HG03342 (cell line): Measurements from ENCODE around the gene HEPHL1.
"Not testable (repeated sequence)": the region's sequence is repeated elsewhere in the genome, so short reads cannot be mapped to it uniquely, and the experiment has no call there.

Experiments used
- ATAC-seq: cut with Tn5 transposase; IDR thresholded peaks from one replicate; pipeline ENCODE4 v1.9.1; 2021; ENCODE audit warnings: mild to moderate bottlenecking, moderate library complexity; ENCODE audit not compliant: unreplicated experiment

HEPHL1 gene, protein sequence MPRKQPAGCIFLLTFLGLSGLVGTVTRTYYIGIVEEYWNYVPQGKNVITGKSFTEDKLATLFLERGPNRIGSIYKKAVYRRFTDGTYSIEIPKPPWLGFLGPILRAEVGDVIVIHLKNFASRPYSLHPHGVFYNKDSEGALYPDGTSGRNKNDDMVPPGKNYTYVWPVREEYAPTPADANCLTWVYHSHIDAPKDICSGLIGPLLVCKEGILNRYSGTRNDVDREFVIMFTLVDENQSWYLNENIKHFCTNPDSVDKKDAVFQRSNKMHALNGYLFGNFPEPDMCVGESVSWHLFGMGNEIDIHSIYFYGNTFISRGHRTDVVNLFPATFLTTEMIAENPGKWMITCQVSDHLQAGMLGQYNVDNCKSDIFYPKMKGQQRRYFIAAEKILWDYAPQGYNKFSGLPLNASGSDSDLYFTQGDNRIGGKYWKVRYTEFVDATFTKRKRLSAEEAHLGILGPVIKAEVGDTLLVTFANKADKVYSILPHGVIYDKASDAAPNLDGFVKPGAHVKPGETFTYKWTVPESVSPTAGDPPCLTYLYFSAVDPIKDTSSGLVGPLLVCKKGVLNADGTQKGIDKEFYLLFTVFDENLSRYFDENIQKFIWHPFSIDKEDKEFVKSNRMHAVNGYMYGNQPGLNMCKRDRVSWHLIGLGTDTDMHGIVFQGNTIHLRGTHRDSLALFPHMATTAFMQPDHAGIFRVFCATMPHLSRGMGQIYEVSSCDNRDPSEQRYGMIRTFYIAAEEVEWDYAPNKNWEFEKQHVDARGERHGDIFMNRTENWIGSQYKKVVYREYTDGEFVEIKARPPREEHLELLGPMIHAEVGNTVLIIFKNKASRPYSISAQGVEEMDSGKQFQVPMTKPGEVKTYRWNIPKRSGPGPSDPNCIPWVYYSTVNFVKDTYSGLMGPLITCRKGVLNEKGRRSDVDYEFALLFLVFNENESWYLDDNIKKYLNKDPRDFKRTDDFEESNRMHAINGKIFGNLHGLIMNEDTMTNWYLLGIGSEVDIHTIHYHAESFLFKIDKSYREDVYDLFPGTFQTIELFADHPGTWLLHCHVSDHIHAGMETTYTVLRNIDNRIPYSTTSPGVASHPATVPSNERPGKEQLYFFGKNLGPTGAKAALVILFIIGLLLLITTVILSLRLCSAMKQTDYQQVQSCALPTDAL

DNA sequence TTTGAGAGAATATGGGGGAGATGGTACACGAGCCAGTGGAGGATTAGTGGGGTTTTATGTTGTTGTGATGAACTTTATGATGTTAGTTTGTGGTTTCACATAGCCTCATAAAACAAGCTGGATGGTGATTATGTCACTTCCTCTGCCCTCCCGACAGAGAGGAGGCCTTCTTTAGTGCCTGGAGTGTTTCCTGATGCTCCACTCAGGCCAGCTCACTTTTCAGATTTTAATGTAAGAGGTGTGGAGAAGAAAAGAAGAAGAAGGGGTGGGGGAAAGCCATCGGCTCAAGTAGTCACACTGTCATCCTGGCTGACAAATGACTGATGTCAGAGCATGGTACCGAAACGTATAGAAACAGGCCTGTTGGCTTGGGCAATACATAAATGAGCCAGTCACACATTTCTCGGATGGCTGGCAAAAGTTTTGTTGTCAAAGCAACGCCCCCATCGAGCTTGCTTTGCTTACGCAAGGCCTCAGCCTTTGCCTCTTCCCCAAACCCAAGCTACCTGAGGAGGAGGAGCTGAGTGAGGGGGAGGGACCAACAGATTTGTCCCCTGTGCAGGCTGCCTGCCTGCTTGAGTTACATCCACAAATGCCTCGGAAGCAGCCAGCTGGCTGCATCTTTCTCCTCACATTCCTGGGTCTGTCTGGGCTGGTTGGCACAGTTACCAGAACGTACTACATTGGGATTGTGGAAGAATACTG, at the start of gene HEPHL1:
Gene HEPHL1 (plus strand): TSS at position 578 of the 705 bp plus-strand sequence. CDS start 15 bp downstream, at position 593.
- no peak for ATAC-seq

DNA sequence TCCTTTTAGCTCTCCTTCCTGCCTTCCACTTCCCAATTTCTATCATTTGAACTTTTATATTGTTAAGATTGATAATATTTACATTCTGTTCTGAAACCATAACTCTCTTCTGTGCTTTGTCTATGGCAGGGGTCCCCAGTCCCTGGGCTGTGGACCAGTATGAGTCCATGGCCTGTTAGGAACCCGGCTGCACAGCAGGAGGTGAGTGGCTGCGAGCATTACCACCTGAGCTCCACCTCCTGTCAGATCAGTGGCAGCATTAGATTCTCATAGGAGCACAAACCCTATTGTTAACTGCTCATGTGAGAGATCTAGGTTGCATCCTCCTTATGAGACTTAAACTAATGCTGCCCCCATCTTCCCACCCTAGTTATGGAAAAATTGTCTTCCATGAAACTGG, 48.4 kb upstream of the HEPHL1 start:
- no peak for ATAC-seq

DNA sequence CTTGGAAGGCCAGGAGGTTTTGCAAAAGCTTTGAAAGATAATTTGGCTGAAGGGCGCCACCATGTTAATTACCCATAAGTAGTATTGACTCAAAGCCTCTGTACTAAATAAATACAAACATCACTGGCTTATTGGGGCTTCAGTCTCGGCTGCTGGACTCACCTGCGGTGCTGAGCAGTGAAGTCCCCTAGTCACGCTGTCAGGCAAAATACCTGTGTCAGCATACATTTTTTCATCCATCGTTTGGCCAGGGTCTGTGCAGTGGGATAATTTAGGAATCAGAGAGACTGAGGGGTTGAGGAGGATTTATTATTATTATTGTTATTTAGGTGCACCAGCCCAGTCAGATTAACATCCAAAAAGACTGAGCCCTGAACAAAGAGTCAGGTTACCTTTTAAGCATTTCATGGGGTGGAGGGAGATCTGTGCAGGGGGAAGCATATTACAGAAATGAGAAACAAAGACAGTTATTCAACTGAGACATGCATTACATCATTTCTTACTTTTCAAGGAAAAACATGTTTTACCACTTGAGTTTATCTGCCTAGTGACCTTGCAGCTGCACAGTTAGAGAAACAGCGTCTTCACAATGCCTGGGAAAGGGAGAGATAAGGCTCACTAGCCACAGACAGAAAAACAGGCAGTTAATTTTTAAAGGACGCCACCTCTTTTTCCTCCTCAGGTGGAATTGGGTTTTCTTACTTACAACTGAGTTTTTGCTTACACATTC, 47.7 kb upstream of the HEPHL1 start:
- ATAC-seq = not testable (repeated sequence)

DNA sequence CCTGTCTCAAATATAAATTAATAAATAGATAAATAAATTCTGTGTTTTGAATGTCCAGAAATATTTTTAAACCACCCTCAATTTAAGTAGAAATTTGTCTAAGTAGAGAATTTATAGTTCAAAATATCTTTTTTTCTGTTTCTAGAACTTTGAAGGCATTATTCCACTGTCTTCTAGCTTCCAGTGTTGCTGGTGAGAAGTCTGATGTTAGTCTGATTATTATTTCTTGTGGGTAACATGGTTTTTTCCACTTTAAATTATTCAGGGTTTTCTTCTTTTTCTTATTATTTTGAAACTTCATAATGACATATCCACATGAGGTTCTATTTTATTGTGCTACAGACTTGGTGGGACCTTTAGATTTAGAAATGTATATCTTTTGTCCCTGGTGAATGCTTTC, 46.4 kb upstream of the HEPHL1 start:
- no peak for ATAC-seq

DNA sequence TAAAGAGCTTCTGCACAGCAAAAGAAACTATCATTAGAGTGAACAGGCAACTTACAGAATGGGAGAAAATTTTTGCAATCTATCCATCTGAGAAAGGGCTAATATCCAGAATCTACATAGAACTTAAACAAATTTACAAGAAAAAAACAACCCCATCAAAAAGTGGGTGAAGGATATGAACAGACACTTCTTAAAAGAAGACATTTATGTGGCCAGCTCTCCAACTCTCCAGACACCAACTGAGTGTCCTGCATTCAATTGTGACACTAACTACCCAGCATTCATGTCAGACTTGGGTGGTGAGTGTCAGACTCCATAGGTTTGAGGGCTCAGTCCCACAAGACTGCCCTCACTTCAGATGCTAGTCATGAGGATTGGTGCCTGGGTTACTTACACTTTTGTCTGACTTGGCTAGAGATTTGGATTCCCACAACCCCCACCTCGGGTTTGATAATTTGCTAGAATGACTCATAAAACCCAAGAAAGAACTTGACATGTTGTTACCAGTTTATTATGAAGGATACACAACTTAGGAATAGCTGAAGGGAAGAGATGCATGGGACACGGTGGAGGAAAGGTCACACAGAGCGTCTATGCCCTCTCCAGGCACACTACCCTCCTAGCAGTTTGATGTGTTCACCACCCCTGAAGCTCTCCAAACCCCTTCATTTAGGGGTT, 44.4 kb upstream of the HEPHL1 start:
- not testable (repeated sequence) for ATAC-seq

DNA sequence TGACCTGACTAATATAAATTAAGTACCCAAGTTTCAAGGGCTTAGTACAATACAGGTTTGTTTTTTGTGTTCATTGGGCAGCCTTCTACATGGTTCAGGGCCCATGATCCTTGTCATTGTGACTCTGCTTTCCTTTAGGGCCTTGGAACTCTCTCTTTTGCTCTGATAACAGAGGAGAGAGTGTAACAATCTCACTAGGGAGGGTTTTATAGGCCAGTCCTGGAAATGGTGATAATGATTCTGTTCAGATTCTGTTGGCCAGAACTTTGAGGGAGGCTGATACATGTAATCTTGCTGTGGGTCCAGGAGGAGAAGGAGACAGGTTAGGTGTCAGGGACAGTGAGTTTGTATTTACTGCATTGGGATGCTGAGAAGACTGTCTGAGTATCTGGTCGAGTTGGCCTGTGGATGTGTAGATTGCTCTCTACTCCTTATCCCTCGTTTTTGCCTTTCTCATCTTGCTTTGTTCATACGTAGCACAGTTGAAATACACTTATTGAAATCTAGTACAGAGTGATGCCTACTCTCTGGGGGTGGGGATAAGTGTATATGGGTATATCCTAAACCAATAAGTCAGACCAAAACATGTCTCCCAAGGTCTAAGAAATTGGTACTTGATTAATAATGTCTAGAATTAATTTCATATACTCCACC, 37.5 kb upstream of the HEPHL1 start:
- no peak for ATAC-seq

DNA sequence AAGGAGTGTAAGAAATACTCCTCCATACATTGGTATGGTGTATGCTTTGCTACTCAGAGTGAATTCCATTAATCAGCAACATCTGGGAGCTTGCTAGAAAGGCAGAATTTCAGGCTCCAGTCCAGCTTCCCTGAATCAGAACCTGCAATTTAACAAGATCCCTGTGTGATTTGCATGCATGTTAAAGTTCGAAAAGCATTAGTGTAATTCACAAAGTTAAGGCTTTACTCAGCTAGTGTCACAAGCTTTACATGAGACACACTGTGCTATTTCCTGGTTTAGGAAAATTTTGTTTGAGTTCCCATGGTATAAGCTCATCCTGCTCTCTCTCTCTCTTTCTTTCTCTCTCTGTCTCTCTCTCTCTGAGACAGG, 37.0 kb upstream of the HEPHL1 start:
- no peak for ATAC-seq

DNA sequence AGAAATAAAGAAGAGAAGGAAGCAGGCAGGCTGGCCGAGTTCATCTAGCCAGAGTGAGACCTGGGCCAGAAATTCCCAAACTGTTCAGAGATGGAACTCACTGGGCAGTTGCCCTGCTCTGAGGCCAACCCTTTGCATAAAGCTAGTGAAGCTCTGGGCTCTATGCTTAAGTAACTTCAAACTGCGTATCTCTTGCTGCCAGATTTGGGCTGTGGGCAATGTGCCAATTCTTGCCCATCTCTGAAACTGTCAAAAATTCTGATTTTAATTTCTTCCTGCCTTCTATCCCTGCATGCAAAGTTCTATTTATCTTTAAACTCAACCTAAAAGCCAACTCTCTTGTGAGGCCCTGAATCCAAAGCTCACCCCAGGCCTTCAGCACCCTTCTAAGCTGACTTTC, 36.2 kb upstream of the HEPHL1 start:
- ATAC-seq = no peak

DNA sequence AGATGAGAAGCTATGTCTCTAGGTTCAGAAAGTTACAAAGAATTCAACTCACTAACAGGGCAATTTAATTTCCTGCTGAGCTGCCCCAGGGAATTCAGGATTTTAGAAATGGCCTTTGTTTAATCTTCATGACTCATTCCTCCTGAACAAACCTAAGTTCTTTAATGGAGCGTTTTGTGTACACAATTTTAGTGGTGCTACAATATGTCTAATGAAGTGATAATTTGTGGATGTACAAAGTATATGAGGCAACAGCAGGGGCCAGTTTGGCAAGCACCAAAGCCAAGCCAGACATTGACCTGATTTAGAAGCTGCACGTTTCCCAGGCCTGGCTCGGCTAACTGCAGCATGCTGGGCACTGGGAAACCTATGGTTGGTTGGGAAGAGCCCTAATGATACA, 34.4 kb upstream of the HEPHL1 start:
- no peak for ATAC-seq

DNA sequence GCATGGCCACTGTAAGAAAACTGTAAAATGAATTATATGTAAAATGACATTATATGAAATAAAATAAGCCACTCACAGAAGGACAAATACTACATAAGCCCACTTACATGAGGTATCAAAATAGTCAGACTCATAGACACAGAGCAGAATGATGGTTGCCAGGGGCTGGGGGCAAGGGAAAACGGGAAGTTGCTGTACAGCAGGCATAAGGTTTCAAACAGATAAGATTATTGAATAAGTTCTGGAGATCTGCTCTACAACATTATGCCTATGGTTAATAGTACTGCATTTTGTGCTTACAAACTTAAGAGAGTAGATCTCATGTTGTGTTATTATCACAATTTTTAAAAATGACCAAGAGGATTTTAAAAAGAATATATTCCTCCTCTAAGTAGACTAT, 32.7 kb upstream of the HEPHL1 start:
- ATAC-seq = no peak

DNA sequence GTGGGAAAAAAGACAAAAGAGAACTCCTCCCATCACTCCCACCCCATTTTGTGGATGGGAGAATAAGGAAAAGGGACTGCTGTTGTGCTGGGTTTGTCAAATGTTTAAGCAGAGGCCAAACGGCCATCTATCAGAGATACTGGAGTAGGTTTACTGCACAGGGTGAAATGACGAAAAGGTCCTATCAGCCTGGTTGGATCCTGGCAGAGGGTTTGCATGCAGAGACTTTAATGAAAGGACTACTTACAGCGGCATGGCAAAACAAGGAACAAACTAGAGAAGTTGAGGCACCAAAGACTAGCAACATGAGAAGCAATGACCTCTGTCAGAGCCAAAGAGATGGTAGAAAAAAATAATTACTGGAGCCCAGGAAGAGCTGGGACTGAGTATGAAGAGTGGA, 32.2 kb upstream of the HEPHL1 start:
- ATAC-seq = no peak

DNA sequence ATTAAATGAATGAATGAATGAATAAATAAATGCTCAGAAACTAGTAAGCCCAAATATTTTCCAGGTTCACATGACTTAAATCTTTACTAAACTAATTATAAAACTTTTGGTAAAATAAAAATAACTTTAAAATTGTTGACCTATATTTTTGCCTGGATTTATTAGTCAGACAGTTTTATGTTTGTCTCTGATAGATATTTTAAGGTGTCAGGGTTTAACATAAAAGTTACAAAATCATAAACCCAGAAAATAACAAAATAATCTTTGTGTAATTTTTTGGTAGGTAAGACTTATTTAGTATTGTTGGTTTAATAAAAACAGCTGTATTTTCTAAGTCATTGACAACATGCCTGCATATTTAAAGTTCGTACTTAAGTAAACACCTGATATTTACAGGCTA, 27.4 kb upstream of the HEPHL1 start:
- ATAC-seq = no peak

DNA sequence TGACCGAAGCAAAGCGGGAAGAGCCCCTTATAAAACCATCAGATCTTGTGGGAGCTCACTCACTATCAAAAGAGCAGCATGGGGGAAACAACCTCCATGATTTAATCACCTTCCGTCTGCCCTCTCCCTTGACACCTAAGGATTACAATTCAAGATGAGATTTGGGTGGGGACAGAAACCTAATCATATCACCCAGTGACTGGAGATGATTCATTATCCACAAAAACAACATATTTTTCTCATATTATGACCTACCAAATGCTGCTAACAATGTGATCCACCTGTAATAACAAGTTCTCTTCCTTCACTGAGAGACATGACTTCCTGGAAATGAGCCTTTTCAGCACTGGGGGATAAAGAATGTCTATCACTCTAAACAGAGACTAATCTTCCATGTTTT, 23.4 kb upstream of the HEPHL1 start:
- no peak for ATAC-seq

DNA sequence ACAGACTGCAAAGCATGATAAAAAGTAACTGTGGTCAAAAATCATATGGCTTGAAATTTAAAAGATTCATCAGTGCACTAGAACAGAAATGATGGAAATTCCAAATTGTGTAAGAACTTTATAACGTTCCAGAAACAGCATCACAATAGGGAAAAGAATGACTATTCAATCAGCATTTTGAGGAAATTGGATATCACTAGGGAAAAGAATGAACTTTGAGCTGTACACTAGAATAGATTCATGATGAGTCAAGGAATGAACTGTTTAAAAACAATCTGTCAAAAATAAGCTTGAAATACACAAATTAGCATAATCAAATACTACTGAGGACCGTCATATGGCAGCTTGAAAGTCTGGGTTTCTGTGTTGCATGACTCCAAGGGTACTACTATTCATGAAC, 20.5 kb upstream of the HEPHL1 start:
- ATAC-seq = no peak

DNA sequence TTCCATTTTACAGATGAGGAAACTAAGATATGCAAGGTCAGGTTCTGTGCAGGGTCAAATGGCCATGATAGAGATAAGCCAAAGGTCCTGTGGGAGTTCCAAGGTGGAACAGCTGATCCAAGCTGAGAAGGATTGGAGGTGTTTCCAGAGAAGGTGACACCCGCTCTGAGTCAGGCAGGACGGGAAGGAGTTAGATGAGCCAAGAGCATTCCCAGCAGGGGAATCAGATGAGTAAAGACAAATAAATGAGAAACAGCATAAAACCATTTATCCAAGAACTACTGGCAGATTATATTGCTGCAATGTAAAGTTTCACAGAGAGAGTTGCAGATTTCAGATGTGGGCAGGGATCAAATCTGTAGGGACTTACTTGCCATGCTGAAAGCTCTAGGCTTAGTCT, 18.9 kb upstream of the HEPHL1 start:
- ATAC-seq = no peak

DNA sequence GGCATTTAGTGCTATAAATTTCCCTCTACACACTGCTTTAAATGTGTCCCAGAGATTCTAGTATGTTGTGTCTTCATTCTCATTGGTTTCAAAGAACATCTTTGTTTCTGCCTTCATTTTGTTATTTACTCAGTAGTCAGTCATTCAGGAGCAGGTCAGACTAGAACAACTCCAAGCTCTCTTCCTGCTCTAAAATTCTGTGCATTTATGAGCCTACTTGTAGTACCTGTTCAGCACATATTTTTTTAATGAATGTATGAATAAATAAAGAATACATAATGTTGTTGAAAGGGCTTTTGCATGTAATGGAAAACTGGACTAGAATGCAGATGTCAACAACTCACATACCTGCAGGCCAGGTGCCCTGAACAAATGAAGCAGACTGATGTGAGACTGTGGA, 13.7 kb upstream of the HEPHL1 start:
- ATAC-seq = no peak

DNA sequence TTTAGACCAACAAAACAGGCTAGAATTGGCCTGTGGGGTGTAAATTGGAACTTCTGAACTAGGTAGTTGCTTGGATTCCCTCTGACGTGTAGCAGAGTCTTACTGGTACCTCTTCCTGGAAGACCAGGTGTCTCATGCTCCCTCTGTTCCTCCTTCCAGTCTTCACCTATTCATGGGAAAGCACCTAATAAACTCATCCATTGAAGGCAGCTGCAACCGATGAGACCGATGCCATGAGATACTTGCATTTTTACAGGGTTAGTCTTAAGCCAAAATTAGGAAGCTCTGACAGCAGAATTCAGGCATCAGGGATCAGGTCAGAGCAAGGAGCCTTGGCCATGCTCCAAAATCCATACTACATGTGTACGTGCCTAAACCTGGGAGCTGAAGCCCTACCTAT, 13.2 kb upstream of the HEPHL1 start:
- ATAC-seq = no peak

DNA sequence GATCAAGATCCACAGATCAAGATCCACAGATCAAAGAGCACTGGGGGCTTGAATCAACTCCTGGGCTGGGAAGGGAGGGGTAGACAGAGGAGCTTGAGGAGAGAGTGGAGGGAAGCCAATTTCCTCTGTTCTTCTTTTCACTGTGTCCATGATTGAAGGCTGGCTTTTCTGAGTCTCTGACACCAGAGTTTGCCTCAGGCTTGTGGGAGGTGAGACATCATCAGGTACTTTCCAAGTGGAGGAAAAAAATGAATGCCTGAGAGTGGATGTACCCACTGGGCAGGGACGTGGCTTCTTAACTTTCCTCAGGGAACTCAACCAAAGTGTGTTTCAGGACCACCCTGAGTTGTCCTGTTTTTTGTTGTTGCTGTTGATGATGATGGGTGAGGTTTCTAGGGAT, 11.0 kb upstream of the HEPHL1 start:
- ATAC-seq = no peak

DNA sequence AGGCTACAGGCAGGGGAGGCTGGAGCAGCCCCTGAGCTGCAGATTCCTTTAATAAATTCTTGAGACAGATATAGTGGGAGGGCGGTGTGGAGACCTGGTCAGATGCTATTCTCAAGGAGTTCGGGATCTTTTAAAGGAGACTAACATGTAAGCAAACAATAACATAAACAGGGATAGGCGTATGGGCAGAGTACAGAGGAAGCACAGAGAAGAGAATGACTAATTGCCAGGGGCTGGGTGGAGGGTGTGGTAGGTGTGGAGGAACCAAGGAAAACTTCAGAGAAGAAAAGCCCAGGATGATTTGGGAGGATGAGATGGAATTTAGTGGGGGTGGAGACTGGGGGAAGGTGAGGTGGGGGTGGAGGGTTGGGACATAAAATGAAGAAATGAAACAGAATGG, 9.7 kb upstream of the HEPHL1 start:
- no peak for ATAC-seq
